Endodermal cell (in vitro differentiated cells): ENCODE measurements around the gene BMP2K. TPM values are rescaled to one million over a fixed set of nuclear protein-coding genes. Genes with fewer than 3 reads are reported as not detected.

Experiments used
- DNase-seq: peaks from one replicate; pipeline ENCODE4 v3.0.0-alpha.2; 2017
- H3K27ac ChIP-seq: 2 replicates; pipeline ENCODE4 v1.5.1; 2013; ENCODE audit warnings: mild to moderate bottlenecking, low read depth, low read length, moderate library complexity
- H3K27me3 ChIP-seq: 2 replicates; pipeline ENCODE4 v1.6.1; 2013; ENCODE audit warnings: mild to moderate bottlenecking, low read length, moderate library complexity; ENCODE audit not compliant: insufficient read depth, control insufficient read depth, poor library complexity, severe bottlenecking
- H3K36me3 ChIP-seq: 2 replicates; pipeline ENCODE4 v1.7.0; 2013; ENCODE audit warnings: mild to moderate bottlenecking, low read length, moderate library complexity; ENCODE audit not compliant: control insufficient read depth, insufficient read depth
- H3K4me1 ChIP-seq: one replicate; pipeline ENCODE4 v1.7.0; 2013; ENCODE audit warnings: low read length; ENCODE audit not compliant: control insufficient read depth, insufficient read depth
- H3K4me3 ChIP-seq: 2 replicates; pipeline ENCODE4 v1.5.1; 2013; ENCODE audit warnings: mild to moderate bottlenecking, low read length, moderate library complexity
- H3K9ac ChIP-seq: 2 replicates; pipeline ENCODE4 v1.6.1; 2013; ENCODE audit warnings: mild to moderate bottlenecking, low read length, moderate library complexity; ENCODE audit not compliant: poor library complexity, severe bottlenecking; ENCODE audit errors: extremely low read depth
- H3K9me3 ChIP-seq: 2 replicates; pipeline ENCODE4 v1.6.1; 2013; ENCODE audit warnings: mild to moderate bottlenecking, low read length, moderate library complexity; ENCODE audit not compliant: control insufficient read depth
- H3K27ac Mint-ChIP-seq: 2 replicates; pipeline ENCODE4 v1.8.0; 2020; ENCODE audit warnings: mixed read lengths
- H3K27me3 Mint-ChIP-seq: 2 replicates; pipeline ENCODE4 v1.8.0; 2021; ENCODE audit warnings: mild to moderate bottlenecking, mixed read lengths; ENCODE audit not compliant: insufficient read depth
- H3K36me3 Mint-ChIP-seq: 2 replicates; pipeline ENCODE4 v1.8.0; 2020; ENCODE audit warnings: low read depth, mixed read lengths
- H3K4me1 Mint-ChIP-seq: 2 replicates; pipeline ENCODE4 v1.8.0; 2020; ENCODE audit warnings: mixed read lengths
- H3K4me3 Mint-ChIP-seq: 2 replicates; pipeline ENCODE4 v1.8.0; 2020; ENCODE audit warnings: mild to moderate bottlenecking, moderate library complexity, mixed read lengths
- H3K9me3 Mint-ChIP-seq: 2 replicates; pipeline ENCODE4 v1.8.0; 2020; ENCODE audit warnings: mild to moderate bottlenecking, mixed read lengths
- WGBS, 2 experiments: methylation state at CpG; one replicate each; pipeline versions ENCODE4 v1.1.5 to v1.1.7; 2013; ENCODE audit warnings: missing lambda C conversion rate in 2 of 2, mixed read lengths in 1 of 2; ENCODE audit not compliant: insufficient coverage in 1 of 2, insufficient read length in 1 of 2; 5-methylcytosine and 5-hydroxymethylcytosine counted together
- long read RNA-seq, 4 experiments: library from polyadenylated mRNA in 2 of 4; library from RNA in 1 of 4; library from capped mRNA in 1 of 4; stranded (forward) in 3 of 4; unstranded in 1 of 4; transcript quantifications; one replicate each; pipeline ENCODE4 v2.0.0, GENCODE V29; 2020 to 2021; ENCODE audit warnings: inconsistent platforms in 1 of 4
- polyA plus RNA-seq, 2 experiments: library from polyadenylated mRNA; stranded (reverse); fragments of 50-300 nt; gene quantifications; one replicate each; pipeline ENCODE4 v1.2.3, GENCODE V29; 2013
- total RNA-seq, 2 donors: library from RNA; stranded (reverse); fragmentation: NEBNext Ultra II Directional in 1 of 2; extraction: Animal tissue kit (Norgen Biotek cat#: 25700) in 1 of 2; gene quantifications; 2 replicates in 1 of 2; 3 replicates in 1 of 2; pipeline ENCODE4 v1.2.1, GENCODE V29; 2021
- TF ChIP-seq, protein P1 (sequence below): fragments of 200-600 bp; sonication (generic); conservative IDR thresholded peaks from 2 replicates; pipeline ENCODE4 v1.5.0; 2021; ENCODE audit warnings: antibody characterized with exemption, mild to moderate bottlenecking

The BMP2K gene
- total RNA-seq, result 10 to 100 TPM; 39.4 to 49.1 TPM
- polyA plus RNA-seq (2013, experiment 1 of 2), result 22.3 TPM
- polyA plus RNA-seq (2013, experiment 2 of 2), result 19.3 TPM
- long read RNA-seq, experiment 1, partial matches to known transcripts, result 0 of 11 reads
- long read RNA-seq, experiment 1, other reads (novel, unspliced or antisense), result 11 of 11 reads
- long read RNA-seq, experiment 2, transcript BMP2K-204 (14 exons, 3,195 nt), result minor isoform, 5 of 43 reads
- long read RNA-seq, experiment 2, transcript BMP2K-201 (16 exons, 3,804 nt), result major isoform, 10 of 43 reads
- long read RNA-seq, experiment 2, partial matches to known transcripts, result 20 of 43 reads
- long read RNA-seq, experiment 2, other reads (novel, unspliced or antisense), result 8 of 43 reads
- long read RNA-seq, experiment 3, partial matches to known transcripts, result 2 of 9 reads
- long read RNA-seq, experiment 3, other reads (novel, unspliced or antisense), result 6 of 9 reads
- long read RNA-seq, experiment 4, partial matches to known transcripts, result 0 of 4 reads
- long read RNA-seq, experiment 4, other reads (novel, unspliced or antisense), result 4 of 4 reads

DNA sequence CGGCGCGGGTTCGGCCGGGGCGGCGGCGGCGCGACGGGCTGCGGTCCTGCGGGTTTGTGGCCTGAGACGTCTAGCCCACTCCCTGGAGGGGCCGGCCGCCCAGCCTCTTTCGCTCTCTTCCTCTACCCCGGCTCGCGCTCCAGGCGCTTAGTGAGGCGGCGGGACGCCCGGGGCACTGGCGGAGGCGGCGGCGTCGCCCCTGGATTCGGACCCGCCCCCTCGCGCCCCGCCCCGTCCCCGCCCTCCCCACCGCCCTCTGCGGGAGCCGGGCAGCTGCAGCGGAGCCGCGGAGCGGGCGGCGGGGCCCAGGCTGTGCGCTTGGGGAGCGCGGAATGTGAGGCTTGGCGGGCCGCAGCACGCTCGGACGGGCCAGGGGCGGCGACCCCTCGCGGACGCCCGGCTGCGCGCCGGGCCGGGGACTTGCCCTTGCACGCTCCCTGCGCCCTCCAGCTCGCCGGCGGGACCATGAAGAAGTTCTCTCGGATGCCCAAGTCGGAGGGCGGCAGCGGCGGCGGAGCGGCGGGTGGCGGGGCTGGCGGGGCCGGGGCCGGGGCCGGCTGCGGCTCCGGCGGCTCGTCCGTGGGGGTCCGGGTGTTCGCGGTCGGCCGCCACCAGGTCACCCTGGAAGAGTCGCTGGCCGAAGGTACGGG is at the start of gene BMP2K:
BMP2K (plus strand) TSS at position 272 of the 650 bp plus-strand sequence; CDS start at position 466, 194 bp downstream.
- TF ChIP-seq, protein P1, sequence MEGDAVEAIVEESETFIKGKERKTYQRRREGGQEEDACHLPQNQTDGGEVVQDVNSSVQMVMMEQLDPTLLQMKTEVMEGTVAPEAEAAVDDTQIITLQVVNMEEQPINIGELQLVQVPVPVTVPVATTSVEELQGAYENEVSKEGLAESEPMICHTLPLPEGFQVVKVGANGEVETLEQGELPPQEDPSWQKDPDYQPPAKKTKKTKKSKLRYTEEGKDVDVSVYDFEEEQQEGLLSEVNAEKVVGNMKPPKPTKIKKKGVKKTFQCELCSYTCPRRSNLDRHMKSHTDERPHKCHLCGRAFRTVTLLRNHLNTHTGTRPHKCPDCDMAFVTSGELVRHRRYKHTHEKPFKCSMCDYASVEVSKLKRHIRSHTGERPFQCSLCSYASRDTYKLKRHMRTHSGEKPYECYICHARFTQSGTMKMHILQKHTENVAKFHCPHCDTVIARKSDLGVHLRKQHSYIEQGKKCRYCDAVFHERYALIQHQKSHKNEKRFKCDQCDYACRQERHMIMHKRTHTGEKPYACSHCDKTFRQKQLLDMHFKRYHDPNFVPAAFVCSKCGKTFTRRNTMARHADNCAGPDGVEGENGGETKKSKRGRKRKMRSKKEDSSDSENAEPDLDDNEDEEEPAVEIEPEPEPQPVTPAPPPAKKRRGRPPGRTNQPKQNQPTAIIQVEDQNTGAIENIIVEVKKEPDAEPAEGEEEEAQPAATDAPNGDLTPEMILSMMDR, result peak; percentile 51
- peak within 1 kb of the TSS; percentile 95 for H3K27ac ChIP-seq
- peak; percentile 95 for DNase-seq

DNA sequence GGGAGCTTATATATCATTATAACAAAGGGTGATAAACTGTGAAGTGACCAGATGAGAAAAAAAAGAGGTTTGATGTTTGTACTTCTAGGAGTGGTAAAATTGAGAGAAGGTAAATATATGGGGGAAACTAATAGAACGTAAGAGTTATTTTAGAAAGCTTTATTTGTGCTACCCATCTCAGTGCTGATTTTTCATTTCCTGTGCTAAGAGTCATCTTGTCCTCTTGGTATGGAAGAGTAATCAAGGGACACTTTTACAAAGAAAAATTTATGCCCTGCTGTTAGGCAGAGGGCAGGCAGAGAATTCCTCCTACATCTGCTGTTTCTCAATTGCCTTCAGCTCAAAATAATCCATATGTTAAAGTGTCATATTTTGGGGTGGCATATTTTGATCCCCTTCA is 49.6 kb upstream of the BMP2K start:
- H3K27ac ChIP-seq, result no peak overlapping the region
- no peak for DNase-seq
- no peak overlapping the region for H3K27ac Mint-ChIP-seq
- no peaks in the 10 kb centered on the region for H3K36me3 ChIP-seq
- H3K27me3 Mint-ChIP-seq, result no peaks in the 10 kb centered on the region
- 80 to 94% methylated on average over 1 of the region's 1 CpG for WGBS, 2 experiments
- no peaks in the 10 kb centered on the region for H3K9me3 ChIP-seq
- no peak overlapping the region for H3K4me3 ChIP-seq
- H3K4me1 Mint-ChIP-seq, result peaks cover 32% of the 10 kb centered on the region
- no peaks in the 10 kb centered on the region for H3K36me3 Mint-ChIP-seq
- no peaks in the 10 kb centered on the region for H3K27me3 ChIP-seq
- no peaks in the 10 kb centered on the region for H3K9me3 Mint-ChIP-seq
- TF ChIP-seq, protein P1, result no peak
- H3K9ac ChIP-seq, result no peak overlapping the region
- peaks cover 3% of the 10 kb centered on the region for H3K4me1 ChIP-seq
- H3K4me3 Mint-ChIP-seq, result no peak overlapping the region

More for the DNA sequence above, at the start of gene BMP2K:
- Histone ChIP-seq H3K9me3 (no peaks in the 10 kb centered on the region), H3K4me1 (peaks cover 5% of the 10 kb centered on the region), H3K27me3 (no peaks in the 10 kb centered on the region), H3K9ac (peak within 1 kb of the TSS; percentile 87), H3K4me3 (peak within 1 kb of the TSS; percentile 95), H3K36me3 (no peaks in the 10 kb centered on the region)
- no peaks in the 10 kb centered on the region for H3K36me3 Mint-ChIP-seq
- 0% methylated on average over 3 to 95 of the region's 95 CpGs for WGBS, 2 experiments
- H3K27ac Mint-ChIP-seq, result peak within 1 kb of the TSS; percentile 98
- H3K4me3 Mint-ChIP-seq, result no peak within 1 kb of the TSS
- no peaks in the 10 kb centered on the region for H3K27me3 Mint-ChIP-seq
- H3K4me1 Mint-ChIP-seq, result peaks cover 2% of the 10 kb centered on the region
- H3K9me3 Mint-ChIP-seq, result no peaks in the 10 kb centered on the region

DNA sequence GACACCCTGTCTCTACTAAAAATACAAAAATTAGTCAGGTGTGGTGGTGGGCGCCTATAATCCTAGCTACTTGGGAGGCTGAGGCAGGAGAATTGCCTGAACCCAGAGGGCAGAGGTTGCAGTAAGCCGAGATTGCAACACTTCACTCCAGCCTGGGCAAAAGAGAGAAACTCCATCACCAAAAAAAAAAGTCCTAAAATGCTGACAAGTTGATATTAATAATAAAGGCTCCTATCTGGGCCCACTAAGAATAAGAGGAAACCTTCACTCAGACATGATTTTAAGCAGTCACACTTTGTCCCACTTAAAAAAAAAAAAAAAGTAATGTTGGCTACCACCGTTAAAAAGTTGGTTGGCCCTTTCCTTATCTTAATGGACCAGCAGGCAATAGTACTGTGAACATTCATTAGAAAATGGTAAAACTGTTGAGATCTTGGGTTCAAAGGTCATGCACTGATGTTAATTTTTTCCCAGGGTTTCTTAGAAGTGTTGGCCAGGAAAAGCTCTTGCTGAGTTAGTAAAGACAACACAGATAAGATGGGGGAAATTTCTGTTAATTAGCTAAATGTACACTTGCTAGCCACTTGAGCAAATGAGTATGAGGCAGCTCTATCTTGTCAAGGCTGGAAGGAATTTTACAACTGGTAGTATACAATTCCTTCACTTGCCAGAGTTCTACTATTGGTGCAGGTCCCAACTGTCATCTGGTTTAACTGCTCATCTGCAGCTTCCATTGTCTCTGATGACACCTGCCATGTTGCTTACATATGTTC is 43.6 kb upstream of the BMP2K start:
- no peaks in the 10 kb centered on the region for H3K36me3 ChIP-seq
- no peak overlapping the region for H3K9ac ChIP-seq
- H3K36me3 Mint-ChIP-seq, result no peaks in the 10 kb centered on the region
- H3K4me1 ChIP-seq, result peaks cover 4% of the 10 kb centered on the region
- no peaks in the 10 kb centered on the region for H3K9me3 ChIP-seq
- DNase-seq, result no peak
- no peak overlapping the region for H3K27ac Mint-ChIP-seq
- no peaks in the 10 kb centered on the region for H3K27me3 Mint-ChIP-seq
- TF ChIP-seq, protein P1, result no peak
- no peaks in the 10 kb centered on the region for H3K27me3 ChIP-seq
- H3K27ac ChIP-seq, result no peak overlapping the region
- H3K4me3 ChIP-seq, result no peak overlapping the region
- no peak overlapping the region for H3K4me3 Mint-ChIP-seq
- 83 to 100% methylated on average over 3 of the region's 3 CpGs for WGBS, 2 experiments
- peaks cover 6% of the 10 kb centered on the region for H3K4me1 Mint-ChIP-seq
- H3K9me3 Mint-ChIP-seq, result no peaks in the 10 kb centered on the region
